GM13976 (cell line): ENCODE measurements around the gene PLEKHG4B.
A peak's percentile ranks its signal among the peaks of the same experiment; 100 is the strongest.
"Not testable (repeated sequence)": the region's sequence is repeated elsewhere in the genome, so short reads cannot be mapped to it uniquely, and the experiment has no call there.

Source experiments
- DNase-seq: peaks from one replicate; pipeline ENCODE4 v3.0.0; 2012; ENCODE audit warnings: low spot score
- in situ Hi-C: fragments of 300-500 bp; cut with MboI; formaldehyde crosslinking; loops from one replicate; pipeline ENCODE4 v1.12.0; 2022; ENCODE audit warnings: low sequenced_read_pairs, mixed read lengths, inconsistent platforms; ENCODE audit not compliant: unreplicated experiment
- TF ChIP-seq, protein P1 (sequence below): IDR thresholded peaks from 2 replicates; pipeline ENCODE4 v1.5.1; 2012; ENCODE audit warnings: borderline replicate concordance, mild to moderate bottlenecking; ENCODE audit not compliant: insufficient read depth; ENCODE audit errors: extremely low read depth, missing control alignments, control extremely low read depth

The PLEKHG4B gene

DNA sequence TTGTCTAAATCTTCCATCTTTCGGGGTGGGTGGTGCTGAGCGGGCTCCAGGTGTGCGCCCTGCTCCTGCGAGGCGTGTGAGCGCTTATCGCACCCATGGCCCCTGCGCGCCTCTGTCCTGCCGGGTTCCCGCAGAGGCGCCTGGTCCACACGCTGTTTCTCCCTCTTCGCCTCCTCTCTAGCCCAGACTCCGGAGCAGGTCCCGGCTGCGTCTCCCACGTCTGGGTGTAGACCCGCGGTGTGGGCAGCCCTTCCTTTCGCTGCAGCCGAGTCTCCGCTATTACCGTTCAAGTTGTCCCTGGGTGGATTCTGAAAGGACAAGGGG is 40.5 kb upstream of the PLEKHG4B start:
- TF ChIP-seq, protein P1, sequence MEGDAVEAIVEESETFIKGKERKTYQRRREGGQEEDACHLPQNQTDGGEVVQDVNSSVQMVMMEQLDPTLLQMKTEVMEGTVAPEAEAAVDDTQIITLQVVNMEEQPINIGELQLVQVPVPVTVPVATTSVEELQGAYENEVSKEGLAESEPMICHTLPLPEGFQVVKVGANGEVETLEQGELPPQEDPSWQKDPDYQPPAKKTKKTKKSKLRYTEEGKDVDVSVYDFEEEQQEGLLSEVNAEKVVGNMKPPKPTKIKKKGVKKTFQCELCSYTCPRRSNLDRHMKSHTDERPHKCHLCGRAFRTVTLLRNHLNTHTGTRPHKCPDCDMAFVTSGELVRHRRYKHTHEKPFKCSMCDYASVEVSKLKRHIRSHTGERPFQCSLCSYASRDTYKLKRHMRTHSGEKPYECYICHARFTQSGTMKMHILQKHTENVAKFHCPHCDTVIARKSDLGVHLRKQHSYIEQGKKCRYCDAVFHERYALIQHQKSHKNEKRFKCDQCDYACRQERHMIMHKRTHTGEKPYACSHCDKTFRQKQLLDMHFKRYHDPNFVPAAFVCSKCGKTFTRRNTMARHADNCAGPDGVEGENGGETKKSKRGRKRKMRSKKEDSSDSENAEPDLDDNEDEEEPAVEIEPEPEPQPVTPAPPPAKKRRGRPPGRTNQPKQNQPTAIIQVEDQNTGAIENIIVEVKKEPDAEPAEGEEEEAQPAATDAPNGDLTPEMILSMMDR: no peak
- in situ Hi-C loops: no loop called here
- DNase-seq: no peak

DNA sequence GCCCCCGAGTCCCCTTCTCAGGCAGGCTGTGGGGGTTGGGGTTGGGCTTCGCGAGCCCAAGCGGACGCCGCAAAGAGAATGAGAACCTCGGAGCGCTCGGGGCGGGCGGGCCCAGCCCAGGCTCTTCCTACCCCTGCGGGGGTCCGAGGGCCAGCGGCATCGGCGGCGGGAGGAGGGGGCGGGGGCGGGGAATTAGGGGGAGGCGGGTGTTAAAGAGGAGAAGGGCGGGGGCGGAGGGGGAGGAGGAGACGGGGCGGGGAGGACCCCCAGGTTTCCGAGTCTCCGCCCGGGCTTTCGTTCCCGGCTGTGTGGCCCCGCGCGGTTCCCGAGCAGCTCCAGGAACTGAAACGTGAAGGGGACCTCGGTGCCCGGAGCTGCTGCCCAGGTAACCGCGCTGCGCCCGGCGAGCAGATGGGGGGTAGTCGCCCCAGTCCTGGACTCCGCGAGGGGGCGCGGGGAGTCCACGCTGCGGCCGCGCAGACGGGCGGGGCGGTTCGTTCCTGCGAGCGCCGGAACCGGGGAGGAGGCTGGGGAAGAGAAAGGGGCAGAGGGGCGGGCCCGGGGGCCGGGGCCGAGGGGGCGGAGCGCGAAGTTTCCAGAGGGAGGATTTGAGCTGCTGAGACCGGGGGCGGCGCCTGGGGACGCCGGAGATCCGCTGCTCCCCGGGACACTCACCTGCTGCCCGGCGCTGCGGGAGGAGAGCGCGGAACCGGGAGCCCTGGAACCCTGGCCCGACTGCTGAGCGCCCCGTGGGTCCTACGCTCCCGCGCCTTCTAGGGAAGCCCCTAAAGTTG is 38.4 kb upstream of the PLEKHG4B start:
- DNase-seq: peak; percentile 41
- TF ChIP-seq, protein P1: no peak
- in situ Hi-C loops: no loop called here

DNA sequence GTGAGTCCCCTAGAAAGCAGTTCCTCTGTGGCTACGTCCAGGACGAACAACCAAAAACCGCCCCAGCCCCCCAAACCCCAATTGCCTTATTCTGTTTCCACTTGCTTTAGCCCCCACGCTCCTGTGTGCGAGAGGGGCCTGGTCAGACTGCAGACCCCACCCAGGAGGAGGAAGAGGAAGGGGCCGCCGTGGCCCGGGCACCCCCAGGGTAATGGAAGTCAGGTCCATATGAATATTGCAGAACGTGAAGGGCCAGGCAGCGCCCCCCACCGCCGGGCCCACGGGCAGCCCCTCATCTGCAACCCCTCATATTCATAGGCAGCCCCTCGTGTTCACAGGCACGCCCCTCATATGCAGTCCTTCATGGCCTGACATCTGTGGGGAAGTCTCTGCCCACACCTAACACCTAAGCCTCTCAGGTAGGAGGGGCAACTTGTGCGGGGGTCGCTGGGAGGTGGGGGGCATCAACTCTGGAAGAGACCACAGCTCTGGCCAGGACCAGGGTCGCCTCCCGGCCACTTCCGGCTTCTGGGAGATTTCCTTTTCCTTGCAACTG is 37.7 kb upstream of the PLEKHG4B start:
- DNase-seq: no peak
- TF ChIP-seq, protein P1: no peak
- in situ Hi-C loops: no loop called here

DNA sequence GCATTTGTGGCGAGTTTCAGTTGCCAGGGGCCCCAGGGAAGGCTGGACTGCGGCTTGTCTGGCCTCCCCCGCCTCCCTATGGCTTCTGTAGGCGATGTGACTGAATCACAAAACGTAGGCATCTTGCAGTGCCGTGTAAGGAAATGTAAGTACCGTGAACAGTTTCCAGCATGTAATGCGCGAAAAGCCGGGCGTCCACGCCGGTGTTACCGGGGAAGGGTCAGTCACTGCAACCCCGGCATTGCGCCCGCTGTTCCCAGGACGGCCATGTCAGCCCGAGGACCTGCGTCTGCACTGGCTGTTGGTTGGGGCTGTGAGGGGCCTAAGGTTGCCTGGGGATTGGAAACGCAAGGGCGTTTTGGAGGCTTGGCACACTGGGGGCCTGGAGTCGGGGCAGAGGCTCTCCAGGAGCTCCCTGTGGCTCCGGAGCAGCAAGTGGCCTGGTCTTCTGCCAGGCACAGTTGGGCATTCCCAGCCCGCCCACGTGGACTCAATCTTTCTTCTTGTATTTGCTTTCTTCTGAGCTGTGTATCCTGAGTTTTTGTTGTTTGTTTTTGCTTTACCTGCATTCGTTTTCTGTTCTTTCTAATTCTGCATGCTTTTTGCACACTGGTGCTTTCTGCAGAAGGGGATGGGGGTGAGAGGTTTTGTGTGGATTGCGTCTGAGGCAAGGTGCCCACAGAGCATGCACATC is 36.9 kb upstream of the PLEKHG4B start:
- in situ Hi-C loops: no loop called here
- TF ChIP-seq, protein P1: no peak
- DNase-seq: no peak

DNA sequence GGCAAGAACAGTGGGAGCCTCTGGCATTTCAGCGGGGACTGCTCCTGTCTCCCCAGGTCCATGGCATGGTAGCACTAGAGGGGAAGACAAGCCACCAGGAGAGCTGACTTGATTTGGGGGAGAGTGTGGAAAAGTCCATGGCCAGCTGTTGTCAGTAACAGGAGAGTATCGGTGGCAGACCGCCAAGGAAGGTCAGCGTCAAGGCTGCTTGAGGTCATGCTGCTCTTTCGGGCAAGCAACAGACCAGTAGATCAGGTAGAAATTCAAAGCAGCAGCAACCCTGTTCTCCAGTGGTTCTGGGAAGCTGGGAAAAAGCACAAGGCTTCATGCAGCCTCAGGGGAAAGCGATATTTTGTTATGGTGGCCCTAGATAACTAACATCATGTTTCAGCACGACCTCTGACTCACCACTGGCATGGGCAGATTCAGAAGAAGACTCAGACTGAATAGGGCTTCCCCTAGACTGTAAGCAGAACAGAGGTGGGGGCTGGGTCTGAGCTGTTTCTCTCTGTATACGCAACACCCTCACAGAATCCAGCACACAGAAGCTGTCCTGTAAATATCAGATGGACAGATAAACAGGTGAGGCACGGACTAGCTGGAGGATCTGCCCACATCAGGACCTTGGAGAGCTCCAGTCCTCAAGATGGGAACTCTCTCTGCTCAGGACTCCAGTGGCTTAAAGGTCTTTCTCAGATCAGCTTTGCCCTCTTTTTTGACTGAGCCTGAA is 35.2 kb upstream of the PLEKHG4B start:
- DNase-seq: peak; percentile 30
- TF ChIP-seq, protein P1: no peak
- in situ Hi-C loops: no loop called here

DNA sequence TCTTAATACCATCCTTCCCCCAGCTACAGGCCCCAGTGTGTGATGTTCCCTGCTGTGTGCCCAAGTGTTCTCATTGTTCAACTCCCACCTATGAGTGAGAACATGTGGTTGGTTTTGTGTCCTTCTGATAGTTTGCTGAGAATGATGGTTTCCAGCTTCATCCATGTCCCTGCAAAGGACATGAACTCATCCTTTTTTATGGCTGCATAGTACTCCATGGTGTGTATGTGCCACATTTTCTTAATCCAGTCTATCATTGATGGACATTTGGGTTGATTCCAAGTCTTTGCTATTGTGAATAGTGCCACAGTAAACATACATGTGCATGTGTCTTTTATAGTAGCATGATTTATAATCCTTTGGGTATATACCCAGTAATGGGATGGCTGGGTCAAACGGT is 31.7 kb upstream of the PLEKHG4B start:
- DNase-seq, in situ Hi-C loops: not testable (repeated sequence)
